SK-N-SH (cell line): ENCODE results near the gene WDR86. TPM values are rescaled to one million over a fixed set of nuclear protein-coding genes. Genes with fewer than 3 reads are reported as not detected.

Source experiments
- CHD2 ChIP-seq: fragments of 150-350 bp; IDR thresholded peaks from 2 replicates; pipeline ENCODE4 v1.6.1; 2018; ENCODE audit warnings: low read length; ENCODE audit not compliant: partially characterized antibody
- ELF1 ChIP-seq: IDR thresholded peaks from 2 replicates; pipeline ENCODE4 v1.4.0; 2012
- EZH2phosphoT487 ChIP-seq: fragments of 200-600 bp; sonication (generic); IDR thresholded peaks from 2 replicates; pipeline ENCODE4 v1.6.1; 2017; ENCODE audit warnings: low read depth, mixed run types, mild to moderate bottlenecking, antibody characterized with exemption, moderate library complexity, borderline replicate concordance
- FOSL2 ChIP-seq: IDR thresholded peaks from 2 replicates; pipeline ENCODE4 v1.4.0; 2012; ENCODE audit warnings: low read depth, mild to moderate bottlenecking, moderate library complexity, borderline replicate concordance
- FOXM1 ChIP-seq: IDR thresholded peaks from 2 replicates; pipeline ENCODE4 v1.4.0; 2012; ENCODE audit warnings: low read depth, mild to moderate bottlenecking
- GABPA ChIP-seq: IDR thresholded peaks from 2 replicates; pipeline ENCODE4 v1.4.0; 2012; ENCODE audit warnings: low read depth, mild to moderate bottlenecking
- JUND ChIP-seq: IDR thresholded peaks from 2 replicates; pipeline ENCODE4 v1.4.0; 2012
- MEF2A ChIP-seq: IDR thresholded peaks from 2 replicates; pipeline ENCODE4 v1.4.0; 2012; ENCODE audit warnings: low read depth, borderline replicate concordance
- MXI1 ChIP-seq: IDR thresholded peaks from 2 replicates; pipeline ENCODE4 v1.6.1; 2012; ENCODE audit warnings: mild to moderate bottlenecking, low read depth, low read length, improper control_type of control experiment
- NFIC ChIP-seq: IDR thresholded peaks from 2 replicates; pipeline ENCODE4 v1.4.0; 2012; ENCODE audit warnings: borderline replicate concordance
- POLR2AphosphoS5 ChIP-seq: IDR thresholded peaks from 2 replicates; pipeline ENCODE4 v1.6.1; 2012; ENCODE audit warnings: low read depth, low read length
- RXRA ChIP-seq: IDR thresholded peaks from 2 replicates; pipeline ENCODE4 v1.4.0; 2012; ENCODE audit warnings: low read depth, mild to moderate bottlenecking, borderline replicate concordance
- SIN3A ChIP-seq: IDR thresholded peaks from 2 replicates; pipeline ENCODE4 v1.6.1; 2012; ENCODE audit warnings: low read depth, mild to moderate bottlenecking, low read length, moderate library complexity, borderline replicate concordance
- polyA plus RNA-seq, 3 experiments: library from polyadenylated mRNA; depleted of rRNA; stranded (reverse); fragments of >200 nt; gene quantifications; 2 replicates each; pipeline ENCODE4 v1.2.3, GENCODE V29; 2012
- TF ChIP-seq, protein P1 (sequence below): IDR thresholded peaks from 2 replicates; pipeline ENCODE4; 2012
- TF ChIP-seq, protein P2 (sequence below): IDR thresholded peaks from 2 replicates; pipeline ENCODE4 v1.4.0; 2012; ENCODE audit warnings: low read depth, borderline replicate concordance
- TF ChIP-seq, protein P3 (sequence below): fragments of 150-350 bp; IDR thresholded peaks from 2 replicates; pipeline ENCODE4 v1.6.1; 2016; ENCODE audit warnings: mild to moderate bottlenecking, low read depth, low read length
- TF ChIP-seq, protein P4 (sequence below): IDR thresholded peaks from 2 replicates; pipeline ENCODE4 v1.4.0; 2012; ENCODE audit warnings: low read depth, borderline replicate concordance

WDR86 gene
- polyA plus RNA-seq, 1 of the 3 experiments (the other 2 are of a cell fraction), result 1.0 TPM

DNA sequence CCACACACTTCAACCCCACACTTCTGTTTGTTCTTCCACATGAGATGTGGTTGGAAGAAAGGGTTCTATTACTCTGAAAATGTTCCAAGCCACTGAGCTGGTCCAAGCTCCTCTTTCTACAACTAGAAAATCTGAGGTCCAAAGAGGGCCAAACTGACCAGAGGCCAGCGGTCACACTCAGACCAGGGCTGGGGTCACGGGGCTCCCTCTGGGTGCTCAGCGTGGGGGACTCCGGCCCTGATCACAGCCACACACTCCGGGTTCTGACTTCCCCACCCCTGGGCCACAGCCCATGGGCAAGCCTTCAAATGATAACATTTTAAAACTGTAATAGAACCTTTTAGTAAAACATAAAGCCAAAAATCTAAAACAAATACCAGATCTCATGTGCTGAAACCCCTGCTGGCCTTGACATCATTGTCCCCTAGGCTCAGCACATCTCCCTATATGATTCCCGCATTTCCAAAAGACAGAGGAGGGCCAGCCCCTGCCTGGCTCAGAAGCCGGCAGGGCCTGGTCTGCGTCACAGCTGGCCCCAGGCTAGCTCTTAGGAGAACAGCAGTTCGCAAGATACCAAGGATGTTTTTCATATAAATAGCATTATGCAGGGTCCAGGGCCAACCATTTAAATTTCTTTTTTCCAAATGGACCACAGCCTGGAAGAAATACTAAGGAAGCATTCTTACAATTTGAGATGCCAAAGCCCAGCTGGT, 26.8 kb upstream of the WDR86 start (continued):
- no peak for TF ChIP-seq EZH2phosphoT487
- no peak for TF ChIP-seq JUND
- TF ChIP-seq, protein P1, sequence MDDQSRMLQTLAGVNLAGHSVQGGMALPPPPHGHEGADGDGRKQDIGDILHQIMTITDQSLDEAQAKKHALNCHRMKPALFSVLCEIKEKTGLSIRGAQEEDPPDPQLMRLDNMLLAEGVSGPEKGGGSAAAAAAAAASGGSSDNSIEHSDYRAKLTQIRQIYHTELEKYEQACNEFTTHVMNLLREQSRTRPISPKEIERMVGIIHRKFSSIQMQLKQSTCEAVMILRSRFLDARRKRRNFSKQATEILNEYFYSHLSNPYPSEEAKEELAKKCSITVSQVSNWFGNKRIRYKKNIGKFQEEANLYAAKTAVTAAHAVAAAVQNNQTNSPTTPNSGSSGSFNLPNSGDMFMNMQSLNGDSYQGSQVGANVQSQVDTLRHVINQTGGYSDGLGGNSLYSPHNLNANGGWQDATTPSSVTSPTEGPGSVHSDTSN, result no peak
- TF ChIP-seq FOSL2, result no peak
- no peak for TF ChIP-seq RXRA
- no peak for TF ChIP-seq SIN3A
- TF ChIP-seq, protein P2, sequence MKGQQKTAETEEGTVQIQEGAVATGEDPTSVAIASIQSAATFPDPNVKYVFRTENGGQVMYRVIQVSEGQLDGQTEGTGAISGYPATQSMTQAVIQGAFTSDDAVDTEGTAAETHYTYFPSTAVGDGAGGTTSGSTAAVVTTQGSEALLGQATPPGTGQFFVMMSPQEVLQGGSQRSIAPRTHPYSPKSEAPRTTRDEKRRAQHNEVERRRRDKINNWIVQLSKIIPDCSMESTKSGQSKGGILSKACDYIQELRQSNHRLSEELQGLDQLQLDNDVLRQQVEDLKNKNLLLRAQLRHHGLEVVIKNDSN, result no peak
- no peak; the same call in 1 of the 2 replicates for TF ChIP-seq MXI1
- peak; percentile 66 for TF ChIP-seq CHD2
- no peak for TF ChIP-seq FOXM1
- TF ChIP-seq GABPA, result no peak
- TF ChIP-seq NFIC, result no peak
- no peak for TF ChIP-seq POLR2AphosphoS5
- no peak for TF ChIP-seq MEF2A
- TF ChIP-seq, protein P3, sequence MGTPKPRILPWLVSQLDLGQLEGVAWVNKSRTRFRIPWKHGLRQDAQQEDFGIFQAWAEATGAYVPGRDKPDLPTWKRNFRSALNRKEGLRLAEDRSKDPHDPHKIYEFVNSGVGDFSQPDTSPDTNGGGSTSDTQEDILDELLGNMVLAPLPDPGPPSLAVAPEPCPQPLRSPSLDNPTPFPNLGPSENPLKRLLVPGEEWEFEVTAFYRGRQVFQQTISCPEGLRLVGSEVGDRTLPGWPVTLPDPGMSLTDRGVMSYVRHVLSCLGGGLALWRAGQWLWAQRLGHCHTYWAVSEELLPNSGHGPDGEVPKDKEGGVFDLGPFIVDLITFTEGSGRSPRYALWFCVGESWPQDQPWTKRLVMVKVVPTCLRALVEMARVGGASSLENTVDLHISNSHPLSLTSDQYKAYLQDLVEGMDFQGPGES, result no peak
- no peak for TF ChIP-seq ELF1
- TF ChIP-seq, protein P4, sequence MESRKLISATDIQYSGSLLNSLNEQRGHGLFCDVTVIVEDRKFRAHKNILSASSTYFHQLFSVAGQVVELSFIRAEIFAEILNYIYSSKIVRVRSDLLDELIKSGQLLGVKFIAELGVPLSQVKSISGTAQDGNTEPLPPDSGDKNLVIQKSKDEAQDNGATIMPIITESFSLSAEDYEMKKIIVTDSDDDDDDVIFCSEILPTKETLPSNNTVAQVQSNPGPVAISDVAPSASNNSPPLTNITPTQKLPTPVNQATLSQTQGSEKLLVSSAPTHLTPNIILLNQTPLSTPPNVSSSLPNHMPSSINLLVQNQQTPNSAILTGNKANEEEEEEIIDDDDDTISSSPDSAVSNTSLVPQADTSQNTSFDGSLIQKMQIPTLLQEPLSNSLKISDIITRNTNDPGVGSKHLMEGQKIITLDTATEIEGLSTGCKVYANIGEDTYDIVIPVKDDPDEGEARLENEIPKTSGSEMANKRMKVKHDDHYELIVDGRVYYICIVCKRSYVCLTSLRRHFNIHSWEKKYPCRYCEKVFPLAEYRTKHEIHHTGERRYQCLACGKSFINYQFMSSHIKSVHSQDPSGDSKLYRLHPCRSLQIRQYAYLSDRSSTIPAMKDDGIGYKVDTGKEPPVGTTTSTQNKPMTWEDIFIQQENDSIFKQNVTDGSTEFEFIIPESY, result no peak
- TF ChIP-seq, all 33 proteins: peak for 5
